OCI-LY3 (cell line): ENCODE results near the gene USP28.
A peak's percentile ranks its signal among the peaks of the same experiment; 100 is the strongest.

Source experiments
- H2AFZ ChIP-seq: fragments of 200-600, 300-600 bp; shearing (Covaris generic); 2 replicates; pipeline ENCODE4 v1.6.0; 2014; ENCODE audit warnings: antibody characterized with exemption, low read depth, low read length
- H3K27ac ChIP-seq: fragments of 200-600, 300-600 bp; sonication (generic); 2 replicates; pipeline ENCODE4 v1.5.1; 2014; ENCODE audit warnings: mild to moderate bottlenecking, low read length, moderate library complexity, mixed read lengths
- H3K27me3 ChIP-seq: fragments of 200-600, 300-600 bp; sonication (generic); 2 replicates; pipeline ENCODE4 v1.6.1; 2014; ENCODE audit warnings: low read depth, low read length, mixed read lengths
- H3K36me3 ChIP-seq: fragments of 200-600, 300-600 bp; sonication (generic); replicated peaks from 2 replicates; pipeline ENCODE3; 2014; ENCODE audit warnings: low read depth, low read length, mixed read lengths
- H3K4me1 ChIP-seq: fragments of 300-600, 200-600 bp; sonication (generic); 2 replicates; pipeline ENCODE4 v1.6.1; 2014; ENCODE audit warnings: low read length, mixed read lengths
- H3K4me2 ChIP-seq: fragments of 200-600, 300-600 bp; sonication (generic); 2 replicates; pipeline ENCODE4 v1.6.1; 2014; ENCODE audit warnings: low read length, mixed read lengths
- H3K4me3 ChIP-seq: fragments of 300-600, 200-600 bp; sonication (generic); 2 replicates; pipeline ENCODE4 v1.5.1; 2014; ENCODE audit warnings: antibody characterized with exemption, mild to moderate bottlenecking, low read length, moderate library complexity
- H3K79me2 ChIP-seq: fragments of 300-600, 200-600 bp; shearing (Covaris generic); 2 replicates; pipeline ENCODE4 v1.6.1; 2014; ENCODE audit warnings: mild to moderate bottlenecking, low read length, mixed read lengths
- H3K9ac ChIP-seq: fragments of 300-600, 200-600 bp; shearing (Covaris generic); 2 replicates; pipeline ENCODE4 v1.6.0; 2014; ENCODE audit warnings: mild to moderate bottlenecking, low read length, moderate library complexity
- H3K9me3 ChIP-seq: fragments of 200-600, 300-600 bp; shearing (Covaris generic); 2 replicates; pipeline ENCODE4 v1.6.1; 2014; ENCODE audit warnings: low read length, mixed read lengths; ENCODE audit not compliant: insufficient read depth
- H4K20me1 ChIP-seq: fragments of 200-600, 300-600 bp; sonication (generic); 2 replicates; pipeline ENCODE4 v1.6.1; 2016; ENCODE audit warnings: low read length, mixed read lengths; ENCODE audit not compliant: insufficient read depth
- EZH2phosphoT487 ChIP-seq: fragments of 200-600 bp; shearing (Covaris generic); IDR thresholded peaks from 2 replicates; pipeline ENCODE4 v1.6.1; 2018; ENCODE audit warnings: antibody characterized with exemption, mixed run types, low read depth
- TF ChIP-seq, protein P1 (sequence below): fragments of 200-600, 300-600 bp; sonication (generic); IDR thresholded peaks from 2 replicates; pipeline ENCODE4 v1.5.1; 2014; ENCODE audit warnings: antibody characterized with exemption, low read length, low read depth

Gene USP28

DNA sequence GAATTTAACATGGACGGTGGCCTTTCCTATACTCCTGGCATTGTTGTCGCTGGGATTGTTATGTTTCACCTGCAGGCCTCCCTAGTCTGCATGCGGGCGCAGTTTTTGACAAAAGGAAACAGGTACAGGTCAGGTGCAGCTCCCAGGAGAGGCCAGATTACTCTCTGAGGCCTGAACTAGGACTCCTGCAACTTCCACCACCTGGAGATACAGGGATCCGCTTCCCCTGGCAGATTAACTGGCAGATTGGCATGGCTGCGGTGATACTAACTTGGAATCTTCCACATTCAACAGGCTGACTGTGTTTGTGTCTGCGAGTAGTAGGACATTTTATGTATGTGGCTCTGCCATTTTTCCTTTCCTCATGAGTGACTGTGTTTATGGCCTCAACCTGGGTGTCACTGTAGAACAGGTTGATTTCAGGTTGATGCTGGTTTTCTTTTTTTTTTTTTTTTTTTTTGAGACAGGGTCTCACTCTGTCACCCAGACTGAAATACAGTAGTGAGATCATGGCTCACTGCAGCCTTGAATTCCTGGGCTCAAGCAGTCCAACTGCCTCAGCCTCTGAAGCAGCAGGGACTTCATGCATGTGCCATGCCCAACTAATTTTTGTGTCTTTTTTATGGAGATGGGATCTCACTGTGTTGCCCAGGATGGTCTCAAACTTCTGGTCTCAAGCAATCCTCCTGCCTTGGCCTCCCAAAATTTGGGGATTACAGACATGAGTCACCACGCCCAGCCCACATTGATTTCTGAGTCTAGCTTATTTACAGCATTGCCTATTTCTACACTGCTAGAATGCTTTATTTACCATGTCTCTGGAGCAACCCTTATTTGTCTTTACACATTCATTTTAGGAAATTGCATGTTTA is 1.7 kb upstream of the USP28 start:
- no peak overlapping the region for H3K9ac ChIP-seq
- H3K27me3 ChIP-seq, result no peaks in the 10 kb centered on the region
- H2AFZ ChIP-seq, result no peak overlapping the region
- peaks cover 17% of the 10 kb centered on the region for H3K4me1 ChIP-seq
- TF ChIP-seq, protein P1, sequence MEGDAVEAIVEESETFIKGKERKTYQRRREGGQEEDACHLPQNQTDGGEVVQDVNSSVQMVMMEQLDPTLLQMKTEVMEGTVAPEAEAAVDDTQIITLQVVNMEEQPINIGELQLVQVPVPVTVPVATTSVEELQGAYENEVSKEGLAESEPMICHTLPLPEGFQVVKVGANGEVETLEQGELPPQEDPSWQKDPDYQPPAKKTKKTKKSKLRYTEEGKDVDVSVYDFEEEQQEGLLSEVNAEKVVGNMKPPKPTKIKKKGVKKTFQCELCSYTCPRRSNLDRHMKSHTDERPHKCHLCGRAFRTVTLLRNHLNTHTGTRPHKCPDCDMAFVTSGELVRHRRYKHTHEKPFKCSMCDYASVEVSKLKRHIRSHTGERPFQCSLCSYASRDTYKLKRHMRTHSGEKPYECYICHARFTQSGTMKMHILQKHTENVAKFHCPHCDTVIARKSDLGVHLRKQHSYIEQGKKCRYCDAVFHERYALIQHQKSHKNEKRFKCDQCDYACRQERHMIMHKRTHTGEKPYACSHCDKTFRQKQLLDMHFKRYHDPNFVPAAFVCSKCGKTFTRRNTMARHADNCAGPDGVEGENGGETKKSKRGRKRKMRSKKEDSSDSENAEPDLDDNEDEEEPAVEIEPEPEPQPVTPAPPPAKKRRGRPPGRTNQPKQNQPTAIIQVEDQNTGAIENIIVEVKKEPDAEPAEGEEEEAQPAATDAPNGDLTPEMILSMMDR, result no peak
- no peak for TF ChIP-seq EZH2phosphoT487
- H3K79me2 ChIP-seq, result peaks cover 24% of the 10 kb centered on the region
- peaks cover 10% of the 10 kb centered on the region for H3K36me3 ChIP-seq
- peaks cover 5% of the 10 kb centered on the region; the same call in 1 of the 2 replicates for H4K20me1 ChIP-seq
- peak overlapping the region; percentile 85 for H3K4me2 ChIP-seq
- no peak overlapping the region for H3K27ac ChIP-seq
- H3K9me3 ChIP-seq, result no peaks in the 10 kb centered on the region
- peak overlapping the region; percentile 86 for H3K4me3 ChIP-seq

GRCh38 chr11:113876074-113876797 is 864 bp upstream of the USP28 start:
- Histone ChIP-seq H2AFZ (peak overlapping the region; percentile 85), H3K79me2 (peaks cover 25% of the 10 kb centered on the region), H3K27me3 (no peaks in the 10 kb centered on the region), H3K9ac (peak overlapping the region; percentile 80), H3K4me2 (peak overlapping the region; percentile 85), H4K20me1 (peaks cover 10% of the 10 kb centered on the region; the same call in 1 of the 2 replicates), H3K4me3 (peak overlapping the region; percentile 86), H3K4me1 (peaks cover 17% of the 10 kb centered on the region), H3K9me3 (no peaks in the 10 kb centered on the region), H3K36me3 (peaks cover 10% of the 10 kb centered on the region), H3K27ac (peak overlapping the region; percentile 46)
- no peak for TF ChIP-seq EZH2phosphoT487
- TF ChIP-seq, protein P1, result no peak

DNA sequence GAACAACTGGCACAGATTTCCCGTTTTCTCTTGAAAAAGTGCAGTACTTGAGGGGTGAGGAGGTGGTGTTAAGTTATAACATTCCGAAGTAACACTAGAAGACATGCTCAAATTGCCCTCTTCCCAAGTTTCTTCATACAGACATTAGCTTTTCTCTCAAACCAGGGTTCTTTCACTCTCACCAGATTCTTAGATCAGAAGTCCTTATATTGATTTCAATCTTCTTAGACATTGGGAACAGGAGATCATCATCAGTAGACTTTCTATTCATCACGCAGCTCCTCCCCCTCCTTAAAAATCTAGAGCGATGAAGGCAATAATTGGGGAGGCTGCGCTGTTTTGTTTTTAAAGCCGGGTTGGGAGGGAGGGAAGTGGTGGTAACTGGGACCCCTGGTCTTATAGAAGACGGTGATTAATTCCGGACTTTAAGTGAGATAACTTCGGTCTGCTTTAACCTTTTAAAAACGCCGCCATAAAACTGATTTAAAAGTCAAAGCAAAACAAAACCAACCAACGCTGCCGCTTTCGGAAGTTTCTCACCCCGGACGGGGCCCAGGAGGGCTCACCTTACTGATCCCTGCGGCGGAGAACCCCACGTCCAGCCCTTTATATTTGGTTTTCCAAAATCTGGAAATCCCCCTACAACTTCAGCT is 665 bp downstream of the USP28 start:
- Histone ChIP-seq H3K9ac (peak overlapping the region; percentile 80), H3K9me3 (no peaks in the 10 kb centered on the region), H3K27ac (peak overlapping the region; percentile 22), H3K36me3 (peaks cover 10% of the 10 kb centered on the region), H3K4me1 (peaks cover 17% of the 10 kb centered on the region), H3K4me3 (peak overlapping the region; percentile 95), H3K4me2 (peak overlapping the region; percentile 93), H3K79me2 (peaks cover 32% of the 10 kb centered on the region), H4K20me1 (peaks cover 10% of the 10 kb centered on the region; the same call in 1 of the 2 replicates), H3K27me3 (no peaks in the 10 kb centered on the region), H2AFZ (peak overlapping the region; percentile 51; the same call in 1 of the 2 replicates)
- TF ChIP-seq, protein P1, result no peak
- TF ChIP-seq EZH2phosphoT487, result no peak
